Stomach (tissue), 9 donors: ENCODE measurements around the gene NNMT. TPM values are rescaled to one million over a fixed set of nuclear protein-coding genes. Genes with fewer than 3 reads are reported as not detected.

Source experiments
- DNase-seq, 2 donors: peaks; one replicate each; pipeline versions ENCODE4 v3.0.0 to v3.0.0-alpha.2; 2013 to 2019
- H3K27ac ChIP-seq, 5 donors: fragments of 200-600 bp in 4 of 5; sonication (generic) in 4 of 5; one replicate each; pipeline ENCODE4 v1.5.1; 2013 to 2019; ENCODE audit warnings: mild to moderate bottlenecking in 1 of 5, moderate library complexity in 1 of 5
- H3K27me3 ChIP-seq, 3 donors: fragments of 200-600 bp; sonication (generic); one replicate each; pipeline ENCODE4 v1.5.1; 2017 to 2019; ENCODE audit warnings: mixed run types in 1 of 3
- H3K36me3 ChIP-seq, 4 donors: fragments of 200-600 bp; sonication (generic); 1 replicate in 3 of 4; 2 replicates in 1 of 4; pipeline ENCODE4 v1.5.1; 2016 to 2019
- H3K4me1 ChIP-seq, 4 donors: fragments of 200-600 bp; sonication (generic); one replicate each; pipeline ENCODE4 v1.5.1; 2016 to 2019
- H3K4me3 ChIP-seq, 4 donors: fragments of 200-600 bp; sonication (generic) in 3 of 4; one replicate each; pipeline ENCODE4 v1.5.1; 2016 to 2019; ENCODE audit warnings: mild to moderate bottlenecking in 1 of 4
- H3K9me3 ChIP-seq, 4 donors: fragments of 200-600 bp; sonication (generic); one replicate each; pipeline ENCODE4 v1.5.1; 2016 to 2019
- CTCF ChIP-seq, 7 experiments: fragments of 450-650 bp in 4 of 7; fragments of 200-600 bp in 3 of 7; sonication (generic) in 3 of 7; IDR thresholded peaks; one replicate each; pipeline ENCODE4 v1.5.1; 2016 to 2019; ENCODE audit warnings: antibody characterized with exemption in 7 of 7, control low read depth in 2 of 7, mild to moderate bottlenecking in 1 of 7
- EP300 ChIP-seq: sonication (generic); formaldehyde crosslinking; IDR thresholded peaks from one replicate; pipeline ENCODE4 v1.6.1; 2017; ENCODE audit warnings: antibody characterized with exemption
- POLR2A ChIP-seq, 4 donors: fragments of 450-650 bp; IDR thresholded peaks; one replicate each; pipeline ENCODE4 v1.6.1; 2016; ENCODE audit warnings: antibody characterized with exemption in 4 of 4, control low read depth in 2 of 4, mild to moderate bottlenecking in 1 of 4, moderate library complexity in 1 of 4
- POLR2AphosphoS5 ChIP-seq, 3 donors: sonication (generic); formaldehyde crosslinking; IDR thresholded peaks; one replicate each; pipeline ENCODE4 v1.6.1; 2016; ENCODE audit warnings: antibody characterized with exemption in 3 of 3
- WGBS, 5 donors: extraction: QIAGEN DNeasy Blood & Tissue Kit in 3 of 5; methylation state at CpG; one replicate each; pipeline versions ENCODE4 v1.1.5 to v1.1.7; 2013 to 2018; 5-methylcytosine and 5-hydroxymethylcytosine counted together
- intact Hi-C: fragments of 100-400 bp; cut with DNase I; formaldehyde crosslinking; loops from one replicate; pipeline ENCODE4 v1.15.1; 2023; ENCODE audit warnings: low total_unique reads
- polyA plus RNA-seq, 3 donors: library from polyadenylated mRNA; stranded (reverse); fragments of 200-250 nt; gene quantifications; one replicate each; pipeline ENCODE4 v1.2.3, GENCODE V29; 2013
- total RNA-seq, 5 donors: library from RNA; depleted of rRNA; stranded (reverse); fragments of >200 nt; gene quantifications; one replicate each; pipeline versions ENCODE4 v1.1.0 to v1.2.3, GENCODE V29; 2014 to 2016
- donor health status: healthy with polysubstance abuse.
- donor health status: Bipolar disorder and iron deficiency.
- donor health status: healthy.

Gene NNMT
- total and polyA plus RNA-seq, 8 donors = 35.1 to 451 (median 279) TPM

GRCh38 chr11:114346709-114347141, 50.5 kb downstream of the NNMT start:
- DNase-seq = no peak
- intact Hi-C loops = no loop called here
- whole genome bisulfite sequencing, 5 donors = 53 to 62% (median 60%) methylated on average over 4 of the region's 4 CpGs

GRCh38 chr11:114348200-114349191, 52.3 kb downstream of the NNMT start:
- Histone ChIP-seq H3K27me3 (no peaks in the 10 kb centered on the region), H3K4me3 (no peak overlapping the region), H3K9me3 (no peaks in the 10 kb centered on the region), H3K36me3 (no peaks in the 10 kb centered on the region), H3K4me1 (no peaks in the 10 kb centered on the region), H3K27ac (no peak overlapping the region)
- intact Hi-C loops = no loop called here
- TF ChIP-seq EP300 = no peak
- no peak for TF ChIP-seq POLR2A (IDR thresholded peaks at IDR 0.05)
- no peak for TF ChIP-seq POLR2AphosphoS5 (IDR thresholded peaks at IDR 0.05)
- peak in 4 of 7 experiments; percentile 18 to 60 (median 41) for TF ChIP-seq CTCF (IDR thresholded peaks at IDR 0.05)
- 69 to 76% (median 73%) methylated on average over 13 of the region's 13 CpGs for WGBS, 5 donors
- DNase-seq = peak; percentile 47 to 81

More at GRCh38 chr11:114346709-114347141, 50.5 kb downstream of the NNMT start:
- no peak overlapping the region for H3K27ac ChIP-seq
- no peaks in the 10 kb centered on the region for H3K9me3 ChIP-seq
- TF ChIP-seq CTCF (IDR thresholded peaks at IDR 0.05) (no peak), POLR2AphosphoS5 (IDR thresholded peaks at IDR 0.05) (no peak), EP300 (no peak), POLR2A (IDR thresholded peaks at IDR 0.05) (no peak)
- peak overlapping the region in 2 of 4 donors; percentile 14 to 22 for H3K4me3 ChIP-seq
- H3K36me3 ChIP-seq = no peaks in the 10 kb centered on the region
- no peaks in the 10 kb centered on the region for H3K27me3 ChIP-seq
- no peaks in the 10 kb centered on the region for H3K4me1 ChIP-seq

- H3K36me3 ChIP-seq = no peaks in the 10 kb centered on the region
- WGBS, 5 donors = 83 to 87% (median 85%) methylated on average over 10 of the region's 10 CpGs
- no peak overlapping the region for H3K27ac ChIP-seq
- TF ChIP-seq CTCF (IDR thresholded peaks at IDR 0.05) (no peak), POLR2AphosphoS5 (IDR thresholded peaks at IDR 0.05) (no peak), EP300 (no peak), POLR2A (IDR thresholded peaks at IDR 0.05) (no peak)
- no peaks in the 10 kb centered on the region for H3K4me1 ChIP-seq
- H3K27me3 ChIP-seq = no peaks in the 10 kb centered on the region
- intact Hi-C loops = no loop called here
- DNase-seq = no peak
- H3K9me3 ChIP-seq = no peaks in the 10 kb centered on the region
- no peak overlapping the region for H3K4me3 ChIP-seq
Observed at GRCh38 chr11:114350022-114350421, 53.8 kb downstream of the NNMT start.

- TF ChIP-seq EP300 (no peak), POLR2A (IDR thresholded peaks at IDR 0.05) (no peak), POLR2AphosphoS5 (IDR thresholded peaks at IDR 0.05) (no peak), CTCF (IDR thresholded peaks at IDR 0.05) (no peak)
- no peak for DNase-seq
- intact Hi-C loops = no loop called here
- WGBS, 5 donors = 84 to 91% (median 84%) methylated on average over 3 of the region's 3 CpGs
- no peak overlapping the region for H3K27ac ChIP-seq
- no peaks in the 10 kb centered on the region for H3K4me1 ChIP-seq
- H3K27me3 ChIP-seq = no peaks in the 10 kb centered on the region
- H3K9me3 ChIP-seq = no peaks in the 10 kb centered on the region
- H3K36me3 ChIP-seq = no peaks in the 10 kb centered on the region
- H3K4me3 ChIP-seq = no peak overlapping the region
Observed at GRCh38 chr11:114353443-114353842, 57.2 kb downstream of the NNMT start.
